Osteocyte (in vitro differentiated cells): ENCODE measurements around the gene RPUSD3. TPM values are rescaled to one million over a fixed set of nuclear protein-coding genes. Genes with fewer than 3 reads are reported as not detected.
A peak's percentile ranks its signal among the peaks of the same experiment; 100 is the strongest.

Experiments
- DNase-seq: peaks from one replicate; pipeline ENCODE4 v3.0.0; 2021; ENCODE audit warnings: mixed read lengths; ENCODE audit not compliant: unreplicated experiment; ENCODE audit errors: extremely low spot score
- H3K27ac Mint-ChIP-seq: one replicate; pipeline ENCODE4 v1.8.0; 2021; ENCODE audit warnings: mild to moderate bottlenecking, mixed read lengths; ENCODE audit not compliant: unreplicated experiment
- H3K27me3 Mint-ChIP-seq: one replicate; pipeline ENCODE4 v1.8.0; 2021; ENCODE audit warnings: mixed read lengths; ENCODE audit not compliant: unreplicated experiment
- H3K36me3 Mint-ChIP-seq: one replicate; pipeline ENCODE4 v1.8.0; 2021; ENCODE audit warnings: mixed read lengths; ENCODE audit not compliant: unreplicated experiment
- H3K4me1 Mint-ChIP-seq: one replicate; pipeline ENCODE4 v1.8.0; 2021; ENCODE audit warnings: mixed read lengths; ENCODE audit not compliant: unreplicated experiment
- H3K4me3 Mint-ChIP-seq: one replicate; pipeline ENCODE4 v1.8.0; 2021; ENCODE audit warnings: mild to moderate bottlenecking, moderate library complexity, mixed read lengths; ENCODE audit not compliant: unreplicated experiment
- H3K9me3 Mint-ChIP-seq: one replicate; pipeline ENCODE4 v1.8.0; 2021; ENCODE audit warnings: mixed read lengths; ENCODE audit not compliant: unreplicated experiment
- CTCF ChIP-seq: fragments of 200-600 bp; sonication (generic); IDR thresholded peaks from 2 replicates; pipeline ENCODE4 v1.5.0; 2021; ENCODE audit warnings: antibody characterized with exemption, mild to moderate bottlenecking, moderate library complexity
- long read RNA-seq: library from polyadenylated mRNA; unstranded; transcript quantifications from one replicate; pipeline ENCODE4 v2.0.0, GENCODE V29; 2021
- total RNA-seq: library from RNA; stranded (reverse); gene quantifications from 2 replicates; pipeline ENCODE4 v1.2.1, GENCODE V29; 2021

Gene RPUSD3
- total RNA-seq, result 35.9 and 36.1 TPM in 2 replicates
- long read RNA-seq, transcript RPUSD3-216 (4 exons, 2,491 nt), result minor isoform, 9 of 32 reads
- long read RNA-seq, transcript RPUSD3-201 (9 exons, 1,225 nt), result major isoform, 13 of 32 reads
- long read RNA-seq, partial matches to known transcripts, result 3 of 32 reads
- long read RNA-seq, other reads (novel, unspliced or antisense), result 5 of 32 reads

GRCh38 chr3:9843715-9844438 is at the start of gene RPUSD3:
Gene RPUSD3, minus strand, starts transcription at chr3:9844008. Its CDS starts 18 bp downstream, at chr3:9843990.
- Mint-ChIP-seq H3K27ac (peak within 1 kb of the TSS; percentile 91), H3K9me3 (no peaks in the 10 kb centered on the region), H3K4me3 (peak within 1 kb of the TSS; percentile 99), H3K27me3 (no peaks in the 10 kb centered on the region), H3K4me1 (peaks cover 17% of the 10 kb centered on the region), H3K36me3 (peaks cover 14% of the 10 kb centered on the region)
- TF ChIP-seq CTCF, result no peak
- DNase-seq, result peak; percentile 99

- peaks cover 36% of the 10 kb centered on the region for H3K4me1 Mint-ChIP-seq
- H3K36me3 Mint-ChIP-seq, result peaks cover 21% of the 10 kb centered on the region
- H3K27ac Mint-ChIP-seq, result peak overlapping the region; percentile 97
- no peaks in the 10 kb centered on the region for H3K9me3 Mint-ChIP-seq
- TF ChIP-seq CTCF, result no peak
- DNase-seq, result no peak
- H3K27me3 Mint-ChIP-seq, result no peaks in the 10 kb centered on the region
- peak overlapping the region; percentile 96 for H3K4me3 Mint-ChIP-seq
Measured at GRCh38 chr3:9891072-9891622, 47.3 kb upstream of the RPUSD3 start.

GRCh38 chr3:9890249-9891071 is 46.7 kb upstream of the RPUSD3 start, which contains the start of gene JAGN1:
Gene JAGN1, plus strand, starts transcription at chr3:9890610. Its CDS starts 113 bp downstream, at chr3:9890723.
- Mint-ChIP-seq H3K36me3 (peaks cover 21% of the 10 kb centered on the region), H3K27ac (peak within 1 kb of the TSS; percentile 97), H3K4me1 (peaks cover 36% of the 10 kb centered on the region), H3K9me3 (no peaks in the 10 kb centered on the region), H3K27me3 (no peaks in the 10 kb centered on the region), H3K4me3 (peak within 1 kb of the TSS; percentile 96)
- no peak for TF ChIP-seq CTCF
- DNase-seq, result peak; percentile 95

- no peaks in the 10 kb centered on the region for H3K9me3 Mint-ChIP-seq
- H3K4me3 Mint-ChIP-seq, result no peak overlapping the region
- DNase-seq, result no peak
- peaks cover 33% of the 10 kb centered on the region for H3K4me1 Mint-ChIP-seq
- H3K27ac Mint-ChIP-seq, result peak overlapping the region; percentile 97
- no peaks in the 10 kb centered on the region for H3K27me3 Mint-ChIP-seq
- TF ChIP-seq CTCF, result no peak
- H3K36me3 Mint-ChIP-seq, result peaks cover 13% of the 10 kb centered on the region
Measured at GRCh38 chr3:9889405-9889804, 45.6 kb upstream of the RPUSD3 start.
